GM08714 (cell line): ENCODE measurements around the gene CYBC1.

ENCODE experiments used
- H3K4me3 ChIP-seq: fragments of 200-500 bp; sonication (Bioruptor generic); 2 replicates; pipeline ENCODE4 v1.5.1; 2014; ENCODE audit warnings: mild to moderate bottlenecking, low read length, inconsistent platforms
- ZNF274 ChIP-seq: IDR thresholded peaks from 2 replicates; pipeline ENCODE4 v1.6.1; 2012; ENCODE audit warnings: mild to moderate bottlenecking, low read depth, low read length

The CYBC1 gene

GRCh38 chr17:82445542-82445941 lies 5.0 kb downstream of the CYBC1 start:
- no peak overlapping the region for H3K4me3 ChIP-seq
- TF ChIP-seq ZNF274, result no peak

DNA sequence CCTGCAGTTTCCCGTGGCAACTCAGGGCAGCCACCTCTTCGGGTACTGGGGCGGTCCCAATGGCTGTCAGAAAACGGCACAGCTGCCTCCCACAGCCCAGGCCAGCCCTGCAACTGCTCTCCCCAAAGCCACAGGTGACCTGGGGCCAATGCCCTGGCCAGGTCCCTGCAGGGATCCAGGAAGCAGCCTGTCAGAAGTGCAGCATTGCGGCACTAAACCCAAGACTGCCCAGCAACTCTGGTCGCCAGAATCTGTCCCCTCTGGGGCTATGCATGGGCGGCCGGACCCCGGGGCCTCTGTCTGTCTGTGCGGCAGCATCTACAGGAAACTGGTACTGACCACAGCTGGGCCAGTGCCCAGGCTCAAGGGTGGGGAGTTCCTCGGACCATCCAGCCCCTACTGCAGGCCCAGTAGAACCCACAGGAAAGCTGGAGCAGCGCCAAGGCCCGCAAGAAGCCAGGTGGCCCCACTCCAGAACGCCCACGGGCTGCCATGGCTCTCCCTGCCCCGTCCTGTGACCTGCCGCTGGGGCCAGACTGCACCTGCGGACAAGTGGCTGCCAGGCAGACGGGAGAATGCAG lies 5.5 kb downstream of the CYBC1 start:
- no peak overlapping the region for H3K4me3 ChIP-seq
- TF ChIP-seq ZNF274, result no peak

- TF ChIP-seq ZNF274, result no peak
- H3K4me3 ChIP-seq, result no peak overlapping the region
These were observed 6.2 kb downstream of the CYBC1 start for GRCh38 chr17:82444284-82444893.

DNA sequence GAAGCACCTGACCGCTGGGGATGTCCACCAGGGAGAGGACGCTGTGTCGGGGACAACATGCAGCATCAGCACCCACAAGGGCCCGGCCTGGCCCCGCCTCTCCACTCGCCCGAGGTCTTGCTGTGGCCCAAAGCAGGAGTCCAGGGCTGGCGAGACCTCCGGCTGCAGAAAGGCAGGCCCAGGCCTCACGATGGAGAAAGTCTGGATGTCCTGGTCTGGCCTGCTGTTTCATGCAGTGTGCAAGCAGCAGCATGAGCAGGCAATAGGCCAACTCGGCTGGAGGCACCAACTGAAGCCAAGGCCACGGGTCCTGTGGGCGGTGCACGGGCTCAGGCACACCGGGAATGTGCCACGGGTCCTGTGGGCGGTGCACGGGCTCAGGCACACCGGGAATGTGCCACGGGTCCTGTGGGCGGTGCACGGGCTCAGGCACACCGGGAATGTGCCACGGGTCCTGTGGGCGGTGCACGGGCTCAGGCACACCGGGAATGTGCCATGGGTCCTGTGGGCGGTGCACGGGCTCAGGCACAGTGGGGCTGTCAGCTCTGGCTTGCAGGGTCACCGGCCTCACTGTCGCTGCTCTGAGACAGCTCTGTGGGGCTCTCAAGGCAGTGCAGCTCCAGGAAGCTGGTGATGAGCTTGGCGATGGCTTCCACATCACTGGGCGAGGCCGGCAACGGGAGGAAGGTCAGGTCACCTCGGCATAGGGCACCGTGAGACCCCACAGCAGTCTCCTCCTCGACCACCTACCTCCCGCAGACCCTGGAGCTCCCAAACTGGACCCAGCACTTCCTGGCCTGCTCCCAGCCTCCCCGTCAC lies 6.9 kb downstream of the CYBC1 start:
- no peak overlapping the region for H3K4me3 ChIP-seq
- no peak for TF ChIP-seq ZNF274

GRCh38 chr17:82442643-82443464 lies 7.7 kb downstream of the CYBC1 start:
- no peak for TF ChIP-seq ZNF274
- H3K4me3 ChIP-seq, result no peak overlapping the region

- TF ChIP-seq ZNF274, result no peak
- H3K4me3 ChIP-seq, result no peak overlapping the region
These were observed 8.7 kb downstream of the CYBC1 start for GRCh38 chr17:82441691-82442487.

- no peak for TF ChIP-seq ZNF274
These were observed 9.4 kb downstream of the CYBC1 start for GRCh38 chr17:82440991-82441627.

DNA sequence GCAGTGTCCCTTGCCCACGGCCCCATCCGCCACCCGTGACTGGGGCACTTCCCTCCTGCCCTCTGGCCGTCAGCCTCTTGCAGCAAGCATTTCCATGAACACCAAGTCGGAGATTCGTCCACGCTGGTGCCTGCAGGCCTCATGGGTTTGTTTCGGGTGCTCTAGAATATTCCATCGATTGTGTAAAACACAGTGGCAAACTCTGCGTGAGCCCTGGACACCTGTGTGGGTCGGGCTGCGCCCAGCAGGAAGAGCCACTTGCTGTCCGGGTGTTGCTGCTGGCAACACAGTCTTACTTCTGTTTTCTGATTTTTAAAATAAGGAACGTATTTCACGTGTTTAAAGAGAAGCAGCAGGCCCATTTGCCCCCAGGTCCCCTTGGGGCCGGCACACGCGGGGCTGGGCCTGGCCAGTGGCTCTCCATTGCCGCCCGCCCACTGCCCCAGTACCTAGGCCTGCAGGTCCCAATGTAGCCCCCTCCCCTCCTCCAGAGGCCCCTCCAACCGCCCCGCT lies 10.0 kb downstream of the CYBC1 start:
- H3K4me3 ChIP-seq, result no peak overlapping the region
- TF ChIP-seq ZNF274, result no peak

More at GRCh38 chr17:82440991-82441627, 9.4 kb downstream of the CYBC1 start:
- H3K4me3 ChIP-seq, result no peak overlapping the region

DNA sequence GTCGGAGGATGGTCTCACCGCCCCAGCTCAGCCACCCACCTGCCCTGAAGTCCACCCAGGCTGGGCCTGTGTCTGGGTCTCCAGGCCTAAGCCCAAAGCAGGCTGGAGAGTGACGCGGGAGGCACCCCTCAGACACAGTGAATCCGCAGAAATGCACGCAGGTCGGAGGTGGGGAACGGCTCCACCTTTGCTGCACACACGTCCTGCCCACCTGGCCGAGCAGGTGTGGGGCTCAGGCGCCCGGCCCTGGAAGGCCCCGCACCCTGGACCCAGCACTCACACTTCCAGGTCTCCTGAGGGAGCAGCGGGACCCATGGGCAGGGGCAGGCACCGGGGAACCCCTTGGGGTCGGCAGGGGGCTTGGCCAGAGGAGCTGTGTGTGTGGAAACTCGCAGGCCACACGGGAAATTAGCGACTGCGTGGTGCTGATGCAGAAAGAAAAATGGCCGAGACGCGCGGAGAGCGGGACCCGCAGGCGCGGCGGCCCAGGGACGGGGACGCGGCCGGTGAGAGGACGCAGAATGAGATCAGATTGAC lies 10.7 kb downstream of the CYBC1 start:
- TF ChIP-seq ZNF274, result no peak
- H3K4me3 ChIP-seq, result no peak overlapping the region

- no peak overlapping the region for H3K4me3 ChIP-seq
- TF ChIP-seq ZNF274, result no peak
These were observed 11.2 kb downstream of the CYBC1 start for GRCh38 chr17:82439194-82439828.

DNA sequence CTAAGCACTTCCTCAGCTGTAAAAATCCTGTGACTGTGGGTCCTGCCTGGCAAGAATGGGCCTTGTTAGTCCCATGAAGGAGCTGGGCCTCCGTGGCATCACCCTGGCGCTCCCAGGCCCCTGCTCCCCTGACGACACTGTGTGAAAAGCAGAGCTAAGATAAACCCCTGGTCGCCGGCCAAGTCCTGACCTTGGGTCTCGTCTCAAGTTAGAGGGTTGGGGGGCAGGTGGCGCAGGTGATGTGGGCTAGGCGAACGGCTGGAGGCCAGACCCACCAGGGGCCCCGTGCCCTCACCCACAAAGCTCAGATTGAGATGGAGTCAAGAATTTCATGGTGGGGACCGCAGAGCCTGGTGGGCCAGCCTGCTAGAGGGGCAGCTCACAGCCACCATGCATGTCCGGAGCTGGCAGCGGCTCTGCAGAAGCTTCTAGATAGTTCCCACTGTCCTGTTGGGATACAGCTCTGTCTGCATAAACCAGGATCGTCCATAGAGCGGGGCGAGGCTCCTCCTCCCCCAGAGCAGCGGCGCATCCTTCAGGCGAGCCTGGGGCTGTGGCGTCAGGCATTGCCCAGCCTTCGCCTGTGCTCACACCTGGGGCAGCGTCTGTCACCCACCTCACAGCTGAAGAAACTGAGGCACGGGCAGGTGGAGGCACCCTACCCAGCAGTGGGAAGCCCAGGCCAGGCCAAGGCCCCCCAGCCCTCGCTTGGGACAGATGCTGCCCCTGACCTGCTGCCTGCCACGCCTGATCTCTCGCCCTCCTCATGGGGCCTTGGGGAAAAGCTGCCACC lies 12.0 kb downstream of the CYBC1 start:
- TF ChIP-seq ZNF274, result no peak
- H3K4me3 ChIP-seq, result no peak overlapping the region

DNA sequence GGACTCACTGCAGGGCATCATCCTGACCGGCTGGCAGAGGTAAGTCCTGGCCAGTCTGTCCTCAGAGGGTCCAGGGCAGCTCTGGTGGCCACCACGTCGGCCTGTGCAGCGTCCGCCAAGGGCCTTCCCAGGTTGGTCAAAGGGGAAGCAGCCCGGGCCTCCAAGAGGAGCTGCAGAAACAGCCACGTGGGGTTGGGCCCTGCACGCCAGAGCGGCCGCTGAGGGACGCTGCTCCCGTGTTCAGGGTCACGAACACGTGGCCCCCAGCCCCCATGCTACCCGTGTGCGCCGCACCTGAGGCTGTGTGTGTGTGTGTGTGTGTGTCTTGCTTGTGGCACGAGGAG lies 13.3 kb downstream of the CYBC1 start:
- no peak for TF ChIP-seq ZNF274
- H3K4me3 ChIP-seq, result no peak overlapping the region
